HG03066 (cell line): ENCODE data around the gene FRMD4A.

Experiments used
- ATAC-seq: cut with Tn5 transposase; IDR thresholded peaks from one replicate; pipeline ENCODE4 v1.9.1; 2021; ENCODE audit warnings: low read depth; ENCODE audit not compliant: unreplicated experiment

The FRMD4A gene

GRCh38 chr10:13615650-13616300 is 714.9 kb downstream of the FRMD4A start:
- no peak for ATAC-seq

- no peak for ATAC-seq
Measured at GRCh38 chr10:13614530-13615332, 716.0 kb downstream of the FRMD4A start.

DNA sequence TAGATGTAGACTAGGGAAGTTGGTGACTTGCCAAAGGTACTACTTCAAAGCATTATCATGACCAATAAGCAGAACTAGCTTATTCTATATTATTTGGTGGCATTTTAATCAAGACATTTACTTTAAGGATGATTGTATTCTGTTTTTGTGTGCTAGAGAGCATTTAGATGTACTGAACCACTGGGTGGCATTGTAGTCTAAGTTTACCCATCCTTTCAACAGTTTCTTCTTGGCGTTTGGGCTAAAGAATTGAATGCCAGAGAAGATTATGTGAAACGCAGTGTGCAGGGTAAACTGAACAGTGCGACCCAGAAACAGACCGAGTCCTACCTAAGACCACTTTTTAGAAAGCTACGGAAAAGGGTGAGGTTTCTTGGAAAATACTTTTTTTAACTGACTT is 717.2 kb downstream of the FRMD4A start:
- ATAC-seq, result no peak

DNA sequence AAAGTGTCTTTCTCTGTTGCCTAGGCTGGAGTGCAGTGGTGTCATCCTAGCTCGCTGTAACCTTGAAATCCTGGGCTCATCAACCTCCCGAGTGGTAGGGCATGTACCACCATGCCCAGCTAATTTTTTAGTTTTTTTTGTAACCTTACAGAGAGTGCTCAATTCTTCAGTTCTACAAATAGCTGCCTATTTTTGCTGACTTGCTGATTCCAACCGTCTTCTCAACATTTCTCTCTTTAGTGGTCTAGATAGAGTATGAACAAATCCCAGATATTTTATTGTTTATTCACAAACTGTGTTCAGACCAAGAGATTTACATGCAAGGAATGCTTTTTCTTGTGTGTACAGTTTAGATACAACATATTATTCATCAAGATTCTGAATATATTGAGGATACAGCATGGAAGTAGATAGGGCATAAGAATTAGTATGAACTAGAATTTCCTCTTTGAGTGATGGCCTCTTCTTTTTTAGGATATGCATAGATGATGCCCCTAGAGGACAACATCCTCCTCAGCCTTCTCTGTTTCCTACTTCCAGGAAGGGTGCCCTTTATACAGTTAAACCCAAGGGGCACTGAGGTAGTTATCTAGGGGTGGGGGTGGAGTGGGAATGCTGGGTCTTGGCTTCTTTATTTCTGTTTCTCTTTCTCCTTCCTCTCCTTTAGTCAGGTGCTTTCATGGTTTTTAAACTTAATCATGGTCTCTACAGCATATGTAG is 717.9 kb downstream of the FRMD4A start:
- ATAC-seq, result no peak

GRCh38 chr10:13608246-13608853 is 722.4 kb downstream of the FRMD4A start:
- no peak for ATAC-seq

DNA sequence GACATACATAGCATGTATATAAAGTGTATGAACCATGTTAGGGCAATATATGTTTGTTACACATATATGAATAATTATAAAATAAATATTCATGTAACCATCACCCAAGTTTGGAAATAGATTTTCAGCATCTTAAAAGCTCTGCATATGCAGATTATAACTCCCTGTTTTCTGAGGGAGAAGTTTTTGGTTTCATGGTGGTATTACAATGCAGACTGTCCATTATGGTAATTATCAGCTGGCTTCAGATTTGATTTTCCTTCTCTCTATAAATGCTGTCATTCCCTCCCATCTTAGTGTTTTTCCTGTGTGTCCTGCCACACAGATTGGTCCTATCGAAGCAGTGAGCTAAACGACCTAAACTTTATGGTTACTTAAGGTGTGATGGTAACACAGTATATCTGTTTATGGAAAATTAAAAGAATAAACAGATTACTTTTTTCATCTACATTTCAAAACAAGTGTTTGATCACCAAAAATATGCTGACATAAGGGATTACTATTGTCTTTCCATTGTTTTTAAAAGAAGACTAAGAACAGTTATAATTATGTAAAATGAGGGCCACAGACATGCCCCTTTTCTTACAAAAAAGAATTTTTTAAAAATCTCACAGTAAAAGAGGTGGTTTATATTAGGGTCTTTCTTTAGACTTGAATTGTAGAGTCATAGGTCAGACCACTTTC is 726.2 kb downstream of the FRMD4A start:
- ATAC-seq, result no peak

- ATAC-seq, result no peak
Measured at GRCh38 chr10:13597909-13598308, 732.8 kb downstream of the FRMD4A start.

- ATAC-seq, result no peak
Measured at GRCh38 chr10:13594641-13595040, 736.1 kb downstream of the FRMD4A start.
